SK-N-SH (cell line): Measurements from ENCODE around the gene XAGE5.
"Not testable (repeated sequence)": the region's sequence is repeated elsewhere in the genome, so short reads cannot be mapped to it uniquely, and the experiment has no call there.

Experiments
- CTCF ChIP-seq: fragments of 200-600 bp; sonication (generic); IDR thresholded peaks from 2 replicates; pipeline ENCODE4 v1.6.1; 2017; ENCODE audit warnings: antibody characterized with exemption, mild to moderate bottlenecking, moderate library complexity
- GABPA ChIP-seq: IDR thresholded peaks from 2 replicates; pipeline ENCODE4 v1.4.0; 2012; ENCODE audit warnings: low read depth, mild to moderate bottlenecking
- NFIC ChIP-seq: IDR thresholded peaks from 2 replicates; pipeline ENCODE4 v1.4.0; 2012; ENCODE audit warnings: borderline replicate concordance
- RAD21 ChIP-seq: IDR thresholded peaks from 2 replicates; pipeline ENCODE4 v1.6.1; 2012; ENCODE audit warnings: mild to moderate bottlenecking, low read length
- SIN3A ChIP-seq: IDR thresholded peaks from 2 replicates; pipeline ENCODE4 v1.6.1; 2012; ENCODE audit warnings: low read depth, mild to moderate bottlenecking, low read length, moderate library complexity, borderline replicate concordance
- TAF1 ChIP-seq: IDR thresholded peaks from 2 replicates; pipeline ENCODE4 v1.6.1; 2012; ENCODE audit warnings: low read depth, mild to moderate bottlenecking, low read length, moderate library complexity, borderline replicate concordance
- TCF12 ChIP-seq: IDR thresholded peaks from 2 replicates; pipeline ENCODE4 v1.4.0; 2012

- TF ChIP-seq TCF12, SIN3A, CTCF, TAF1, GABPA, RAD21, NFIC: not testable (repeated sequence)
Measured at GRCh38 chrX:52765983-52766382, 45.1 kb upstream of the XAGE5 start.
